Keratinocyte (primary cell): ENCODE data around the gene ADAMTSL3.

Experiments used
- EZH2 ChIP-seq: IDR thresholded peaks from one replicate; pipeline ENCODE4 v1.6.1; 2012; ENCODE audit warnings: inconsistent platforms, mild to moderate bottlenecking, low read length, moderate library complexity
- TF ChIP-seq, protein P1 (sequence below), 3 experiments: IDR thresholded peaks in 1 of 3; conservative IDR thresholded peaks in 1 of 3; optimal IDR thresholded peaks in 1 of 3; 2 replicates in 2 of 3; 3 replicates in 1 of 3; pipeline versions ENCODE3 to v1.5.1; 2011; ENCODE audit warnings: low read length in 3 of 3, mild to moderate bottlenecking in 3 of 3, moderate library complexity in 2 of 3, control low read depth in 1 of 3, inconsistent platforms in 1 of 3; ENCODE audit not compliant: insufficient read depth in 2 of 3; ENCODE audit errors: extremely low read depth in 1 of 3

DNA sequence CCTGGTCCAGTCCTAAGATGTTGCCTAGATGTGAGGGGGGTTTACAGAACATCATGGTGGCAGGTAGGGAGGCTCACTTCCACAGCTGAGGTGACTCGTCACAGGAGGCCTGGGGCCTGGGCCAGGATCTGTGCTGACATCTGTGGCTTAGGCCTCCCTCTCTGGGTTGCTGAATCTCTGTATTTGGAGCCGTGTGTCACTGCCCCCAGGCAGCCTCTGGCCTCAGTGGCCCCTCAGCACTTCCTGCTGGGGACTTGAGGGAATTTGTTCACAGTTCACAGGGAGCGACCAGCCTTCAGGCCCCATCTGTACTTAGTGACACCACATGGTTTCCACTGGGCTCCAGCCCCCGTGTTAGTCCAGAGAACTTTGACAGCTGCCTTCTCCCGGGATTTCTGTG is 41.7 kb upstream of the ADAMTSL3 start:
- TF ChIP-seq, protein P1, sequence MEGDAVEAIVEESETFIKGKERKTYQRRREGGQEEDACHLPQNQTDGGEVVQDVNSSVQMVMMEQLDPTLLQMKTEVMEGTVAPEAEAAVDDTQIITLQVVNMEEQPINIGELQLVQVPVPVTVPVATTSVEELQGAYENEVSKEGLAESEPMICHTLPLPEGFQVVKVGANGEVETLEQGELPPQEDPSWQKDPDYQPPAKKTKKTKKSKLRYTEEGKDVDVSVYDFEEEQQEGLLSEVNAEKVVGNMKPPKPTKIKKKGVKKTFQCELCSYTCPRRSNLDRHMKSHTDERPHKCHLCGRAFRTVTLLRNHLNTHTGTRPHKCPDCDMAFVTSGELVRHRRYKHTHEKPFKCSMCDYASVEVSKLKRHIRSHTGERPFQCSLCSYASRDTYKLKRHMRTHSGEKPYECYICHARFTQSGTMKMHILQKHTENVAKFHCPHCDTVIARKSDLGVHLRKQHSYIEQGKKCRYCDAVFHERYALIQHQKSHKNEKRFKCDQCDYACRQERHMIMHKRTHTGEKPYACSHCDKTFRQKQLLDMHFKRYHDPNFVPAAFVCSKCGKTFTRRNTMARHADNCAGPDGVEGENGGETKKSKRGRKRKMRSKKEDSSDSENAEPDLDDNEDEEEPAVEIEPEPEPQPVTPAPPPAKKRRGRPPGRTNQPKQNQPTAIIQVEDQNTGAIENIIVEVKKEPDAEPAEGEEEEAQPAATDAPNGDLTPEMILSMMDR (optimal IDR thresholded peaks at IDR 0.05 in 1 of 3, IDR thresholded peaks at IDR 0.05 in 1 of 3, conservative IDR thresholded peaks at IDR 0.05 in 1 of 3; ENCODE audit: extremely low read depth in 1 of 3, insufficient read depth in 2 of 3, low read length in 3 of 3): no peak
- TF ChIP-seq EZH2: no peak
